ENCODE results near the gene CPEB4. TPM values are rescaled to one million over a fixed set of nuclear protein-coding genes. Genes with fewer than 3 reads are reported as not detected.

CPEB4 gene
- total and polyA plus RNA-seq, 2 of the 8 experiments (the other 6 are each of a cell fraction or from before 2014, with no cell fraction given): 8.4 to 13.4 TPM

- no peaks in the 10 kb centered on the region for H3K79me2 ChIP-seq (ENCODE audit: control insufficient read depth in 1 of 2, insufficient read depth in 2 of 2, low read length in 2 of 2)
- H4K8ac ChIP-seq (ENCODE audit: extremely low read depth, insufficient read depth, low read length): no peak overlapping the region
- no peak overlapping the region for H2BK120ac ChIP-seq (replicated peaks; ENCODE audit: low read depth, low read length)
- H2BK15ac ChIP-seq (ENCODE audit: low read length): no peak overlapping the region
- H3K56ac ChIP-seq (replicated peaks; ENCODE audit: insufficient read length, low read depth, low read length): no peak overlapping the region
- H2AK5ac ChIP-seq (ENCODE audit: low read depth, low read length): no peak overlapping the region
- H3K9ac ChIP-seq (replicated peaks in 1 of 4; ENCODE audit: extremely low read depth in 1 of 4, low read depth in 3 of 4, low read length in 3 of 4): no peak overlapping the region
- H2BK20ac ChIP-seq (ENCODE audit: low read length): no peak overlapping the region
- WGBS, 2 experiments (ENCODE audit: extremely low coverage in 1 of 2, insufficient coverage in 1 of 2, insufficient read length in 1 of 2, insufficient replicate concordance in 2 of 2, low coverage in 1 of 2, low lambda C conversion rate in 2 of 2, missing lambda C conversion rate in 1 of 2): 94% methylated on average over 4 of the region's 4 CpGs; no CpG with 5 or more reads in 1 of the 2 experiments
- no peak overlapping the region for H4K5ac ChIP-seq (ENCODE audit: insufficient read length, low read depth, low read length)
- no peak for TF ChIP-seq E2F6 (IDR thresholded peaks at IDR 0.05)
- no peak for TF ChIP-seq CREB1 (IDR thresholded peaks at IDR 0.05)
- TF ChIP-seq SIX5 (IDR thresholded peaks at IDR 0.05; ENCODE audit: low read depth, low read length): no peak
- no peak for TF ChIP-seq POLR2A (IDR thresholded peaks at IDR 0.05; ENCODE audit: control extremely low read depth in 1 of 2, low read depth in 2 of 2, low read length in 2 of 2)
- no peak for TF ChIP-seq ATF3 (IDR thresholded peaks at IDR 0.05; ENCODE audit: insufficient read depth, low read depth, low read length)
- no peak for TF ChIP-seq FOSL1 (IDR thresholded peaks at IDR 0.05; ENCODE audit: insufficient read depth, low read depth, low read length)
- TF ChIP-seq ZNF274 (IDR thresholded peaks at IDR 0.05; ENCODE audit: borderline replicate concordance, extremely low read depth, low read length): no peak
- TF ChIP-seq BCL11A (IDR thresholded peaks at IDR 0.05; ENCODE audit: low read depth in 2 of 2, low read length in 2 of 2): no peak
- no peak for TF ChIP-seq PHF8 (conservative IDR thresholded peaks at IDR 0.05; ENCODE audit: low read depth, low read length)
- TF ChIP-seq SIRT6 (IDR thresholded peaks at IDR 0.05; ENCODE audit: low read length): no peak
- TF ChIP-seq KDM1A (IDR thresholded peaks at IDR 0.05; ENCODE audit: borderline replicate concordance, low read length): no peak
- peaks cover 0 to 2% (median 0%) of the 10 kb centered on the region in 4 experiments; a peak in 1 of 7 replicates for H3K27me3 ChIP-seq (replicated peaks in 1 of 4; ENCODE audit: control insufficient read depth in 3 of 4, extremely low read depth in 1 of 4, insufficient read depth in 3 of 4, low read length in 3 of 4)
- H3K23ac ChIP-seq (ENCODE audit: insufficient read length): no peak overlapping the region
- peaks cover 3 to 7% of the 10 kb centered on the region in 2 experiments; a peak in 1 of 4 replicates for H3K9me3 ChIP-seq (ENCODE audit: insufficient read depth in 2 of 2, low read depth in 1 of 2, low read length in 1 of 2)
- no peaks in the 10 kb centered on the region for H3K36me3 ChIP-seq (ENCODE audit: control insufficient read depth in 2 of 4, insufficient read depth in 4 of 4, low read length in 3 of 4)
- no peak overlapping the region for H3K4me2 ChIP-seq (ENCODE audit: insufficient read depth in 1 of 2, low read depth in 2 of 2, low read length in 2 of 2)
- no peak overlapping the region for H2BK12ac ChIP-seq (ENCODE audit: low read depth, low read length)
- DNase-seq (ENCODE audit: low read depth in 1 of 2, low spot score in 2 of 2) (no peak), FAIRE-seq (no peak)
- H3K79me1 ChIP-seq (ENCODE audit: low read depth, low read length): no peaks in the 10 kb centered on the region
- no peak overlapping the region for H2BK5ac ChIP-seq (ENCODE audit: low read depth, low read length)
- H4K20me1 ChIP-seq (replicated peaks in 1 of 2; ENCODE audit: control insufficient read depth in 1 of 2, insufficient read depth in 2 of 2, low read length in 2 of 2): no peaks in the 10 kb centered on the region
- H2AFZ ChIP-seq (ENCODE audit: low read length): no peak overlapping the region; the same call in 1 of the 2 replicates
- H3K14ac ChIP-seq (ENCODE audit: insufficient read length): no peak overlapping the region
- H4K91ac ChIP-seq (replicated peaks; ENCODE audit: insufficient read length, low read length): no peak overlapping the region
- ChIA-PET CTCF (ENCODE audit: partially characterized antibody) (interaction anchor here (1.3 kb wide), 1 partner anchor 135 kb away, joined by 4 read pairs; no protein-coding TSS in a partner anchor), POLR2A (ENCODE audit: partially characterized antibody) (no interaction called here)
- H3K18ac ChIP-seq (ENCODE audit: extremely low read depth, low read length): no peak overlapping the region
- no peaks in the 10 kb centered on the region for H3K23me2 ChIP-seq (ENCODE audit: low read depth, low read length)
- H3K27ac ChIP-seq (ENCODE audit: low read depth, low read length): no peak overlapping the region
- no peaks in the 10 kb centered on the region for H3K4me1 ChIP-seq (replicated peaks in 1 of 4; ENCODE audit: control insufficient read depth in 3 of 4, insufficient read depth in 4 of 4, low read length in 3 of 4)
- no peak overlapping the region for H3K4me3 ChIP-seq (ENCODE audit: extremely low read depth in 1 of 4, insufficient read depth in 2 of 4, low read depth in 3 of 4, low read length in 4 of 4)
- no peak overlapping the region for H3K4ac ChIP-seq (replicated peaks; ENCODE audit: insufficient read length, low read depth, low read length)
Measured at GRCh38 chr5:173849908-173850307, 38.2 kb upstream of the CPEB4 start.

Data from H1 (cell line).